Kidney (tissue), 14 donors: Measurements from ENCODE around the gene KCNQ1. TPM values are rescaled to one million over a fixed set of nuclear protein-coding genes. Genes with fewer than 3 reads are reported as not detected.

Source experiments
- DNase-seq, 5 donors: peaks; one replicate each; pipeline ENCODE4 v3.0.0-alpha.2; 2013 to 2020
- FAIRE-seq: peaks from 2 replicates; lab custom pipeline; 2012; peaks lifted over from hg19 to GRCh38; lab: Jason Lieb, UNC
- H3K27ac ChIP-seq, 2 donors: one replicate each; pipeline ENCODE4 v1.7.0; 2013; ENCODE audit warnings: low read depth in 2 of 2, low read length in 2 of 2, inconsistent platforms in 1 of 2
- H3K27me3 ChIP-seq: one replicate; pipeline ENCODE4 v1.7.1; 2013; ENCODE audit warnings: low read length, inconsistent platforms; ENCODE audit not compliant: control insufficient read depth, insufficient read depth
- H3K36me3 ChIP-seq, 3 donors: one replicate each; pipeline versions ENCODE4 v1.7.0 to v1.7.1; 2013; ENCODE audit warnings: low read length in 3 of 3, control low read depth in 1 of 3, inconsistent platforms in 1 of 3; ENCODE audit not compliant: insufficient read depth in 3 of 3, control insufficient read depth in 2 of 3
- H3K4me1 ChIP-seq, 3 donors: one replicate each; pipeline versions ENCODE4 v1.7.0 to v1.7.1; 2013; ENCODE audit warnings: low read length in 3 of 3, inconsistent platforms in 1 of 3, low read depth in 1 of 3; ENCODE audit not compliant: control insufficient read depth in 2 of 3, insufficient read depth in 2 of 3
- H3K4me3 ChIP-seq, 3 donors: one replicate each; pipeline versions ENCODE4 v1.7.0 to v1.8.1; 2013; ENCODE audit warnings: low read length in 3 of 3, control low read depth in 1 of 3, inconsistent platforms in 1 of 3
- H3K9ac ChIP-seq, 3 donors: one replicate each; pipeline versions ENCODE4 v1.7.0 to v1.7.1; 2013; ENCODE audit warnings: low read length in 3 of 3, control low read depth in 1 of 3, inconsistent platforms in 1 of 3
- H3K9me3 ChIP-seq, 3 donors: one replicate each; pipeline versions ENCODE4 v1.7.0 to v1.7.1; 2013; ENCODE audit warnings: low read length in 3 of 3, control low read depth in 1 of 3, inconsistent platforms in 1 of 3; ENCODE audit not compliant: control insufficient read depth in 2 of 3, insufficient read depth in 1 of 3
- CTCF ChIP-seq: IDR thresholded peaks from 3 replicates; pipeline ENCODE4 v1.5.1; 2012; ENCODE audit warnings: mild to moderate bottlenecking, moderate library complexity, borderline replicate concordance; ENCODE audit not compliant: insufficient read depth; ENCODE audit errors: extremely low read depth
- intact Hi-C: fragments of 100-400 bp; cut with DNase I; formaldehyde crosslinking; loops from one replicate; pipeline ENCODE4 v1.11.1; 2022
- polyA plus RNA-seq: library from polyadenylated mRNA; stranded (reverse); fragments of 350-450 nt; fragmentation: Illumina TruSeq; extraction: RNeasy Lipid Tissue Mini Kit (QIAGEN cat#74804); gene quantifications from one replicate; pipeline ENCODE4 v1.2.3, GENCODE V29; 2014; ENCODE audit warnings: low read depth, low replicate concordance; ENCODE audit not compliant: insufficient read depth
- total RNA-seq: library from RNA; stranded (reverse); fragmentation: NEBNext Ultra II Directional; extraction: Animal tissue kit (Norgen Biotek cat#: 25700); gene quantifications from one replicate; pipeline ENCODE4 v1.2.1, GENCODE V29; 2021
- donor health status: control.
- donor health status: control.
- donor health status: control.
- donor health status: control.
- donor health status: control.
- donor health status: DM: yes; HTN: yes; CAD: no.
- donor health status: Normal renal cell carcinoma (clear cell type).

KCNQ1 gene
- total and polyA plus RNA-seq, 2 donors from 2014 or later = 45.5 to 49.4 TPM

DNA sequence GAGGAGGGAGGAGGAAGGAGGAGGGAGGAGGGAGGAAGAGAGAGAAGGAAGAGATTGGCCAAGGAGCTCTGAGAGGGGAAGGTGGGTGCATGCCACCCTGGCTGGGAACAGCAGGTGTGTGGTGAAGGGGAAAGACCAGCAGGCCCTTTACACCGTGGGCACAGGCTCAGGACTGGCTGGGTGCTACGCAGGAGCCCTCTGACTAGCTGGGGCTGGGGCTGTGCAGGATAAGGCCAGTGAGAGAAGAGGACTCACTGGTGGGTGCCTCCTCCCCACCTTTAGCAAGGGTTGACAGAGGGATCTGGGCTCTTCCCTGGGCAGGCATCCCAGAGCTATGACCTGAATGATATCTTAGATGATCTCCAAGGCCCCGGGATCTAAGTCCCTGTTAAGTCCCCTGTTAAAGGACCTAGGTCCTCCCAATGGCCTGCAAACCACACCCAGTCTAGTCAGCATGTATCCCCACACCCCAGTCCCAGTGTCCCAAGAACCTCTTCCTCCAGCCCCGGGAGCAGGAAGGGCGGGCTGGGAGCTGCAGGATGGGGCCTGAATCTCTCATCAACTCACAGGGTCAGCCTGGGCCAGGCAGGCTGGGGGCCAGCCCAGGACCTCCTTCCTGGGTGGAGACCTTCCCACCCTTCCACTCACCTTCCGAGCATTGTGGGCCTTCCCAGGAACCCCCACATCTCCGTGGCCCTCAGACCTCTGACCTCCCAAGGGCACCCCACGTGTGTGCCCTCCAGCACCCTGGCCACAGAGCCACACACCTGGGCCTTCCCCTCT lies 385.4 kb downstream of the KCNQ1 start:
- no peak for FAIRE-seq
- Histone ChIP-seq H3K27me3 (no peaks in the 10 kb centered on the region), H3K27ac (no peak overlapping the region), H3K36me3 (no peaks in the 10 kb centered on the region), H3K9ac (no peak overlapping the region), H3K9me3 (peaks cover 0 to 12% (median 0%) of the 10 kb centered on the region in 3 donors), H3K4me3 (no peak overlapping the region), H3K4me1 (peaks cover 0 to 13% (median 0%) of the 10 kb centered on the region in 3 donors)
- intact Hi-C loops = no loop called here
- no peak for TF ChIP-seq CTCF
- peak in 1 of 5 donors; percentile 62 for DNase-seq

DNA sequence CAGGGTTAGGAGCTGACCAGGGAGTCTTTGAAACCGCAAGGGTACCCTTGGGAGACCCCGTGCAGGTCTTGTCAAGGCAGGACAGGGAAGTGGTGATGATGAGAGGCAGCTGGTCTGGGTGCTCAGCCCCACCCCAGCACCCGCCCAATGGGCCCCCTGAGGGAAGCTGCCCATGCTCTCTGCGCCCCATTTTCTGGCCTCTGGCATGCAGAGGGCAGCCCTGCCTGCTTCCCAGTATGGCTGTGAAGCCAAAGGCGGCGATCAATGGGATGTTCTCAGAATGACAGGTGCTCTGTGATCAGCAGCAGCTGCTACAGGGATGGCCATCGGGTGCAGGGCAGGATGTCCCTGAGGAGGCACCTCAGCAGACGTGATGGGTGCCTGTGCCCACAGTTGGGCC lies 386.1 kb downstream of the KCNQ1 start:
- intact Hi-C loops = no loop called here
- no peaks in the 10 kb centered on the region for H3K36me3 ChIP-seq
- H3K4me1 ChIP-seq = peaks cover 0 to 8% (median 0%) of the 10 kb centered on the region in 3 donors
- H3K27ac ChIP-seq = no peak overlapping the region
- no peaks in the 10 kb centered on the region for H3K27me3 ChIP-seq
- H3K9ac ChIP-seq = no peak overlapping the region
- peaks cover 0 to 12% (median 0%) of the 10 kb centered on the region in 3 donors for H3K9me3 ChIP-seq
- H3K4me3 ChIP-seq = no peak overlapping the region
- DNase-seq = peak in 1 of 5 donors; percentile 55
- FAIRE-seq = no peak
- TF ChIP-seq CTCF = no peak

DNA sequence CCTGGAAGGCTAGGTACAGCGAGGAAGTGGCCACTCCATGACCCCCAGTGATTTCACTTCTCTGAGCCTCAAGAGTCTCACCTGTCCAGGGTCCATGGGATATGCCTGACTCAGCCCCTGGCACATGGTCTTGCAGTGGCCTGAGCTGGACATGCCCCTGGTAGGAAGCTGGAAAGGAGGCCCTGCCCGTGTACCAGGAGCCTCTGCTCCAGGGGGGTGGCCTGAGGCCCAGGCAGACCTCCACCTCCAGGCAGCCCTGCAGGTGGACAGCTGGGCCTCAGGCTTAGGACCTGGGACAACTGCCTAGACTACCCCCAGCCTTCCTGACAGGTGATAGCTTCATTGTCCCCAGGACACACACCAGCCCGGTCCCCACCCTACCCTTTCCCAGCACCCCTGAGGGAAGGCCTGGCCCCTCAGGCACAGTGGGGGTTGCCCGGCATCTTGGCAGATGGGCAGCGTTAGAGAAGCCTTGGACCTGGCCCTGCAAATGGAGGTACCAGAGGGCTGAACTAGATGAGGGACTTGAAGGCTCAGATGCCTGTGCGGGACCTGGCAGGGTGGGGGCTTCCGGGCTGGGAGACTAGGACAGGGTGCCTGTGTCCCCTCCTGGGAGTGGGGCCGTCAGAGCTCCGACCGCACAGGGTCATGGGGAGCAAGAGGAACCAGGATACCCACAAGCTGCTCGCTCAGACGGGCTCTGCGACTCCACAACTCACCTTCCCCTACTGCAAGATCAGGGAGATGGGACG lies 387.1 kb downstream of the KCNQ1 start:
- intact Hi-C loops = no loop called here
- Histone ChIP-seq H3K27me3 (no peaks in the 10 kb centered on the region), H3K4me1 (peaks cover 0 to 4% (median 0%) of the 10 kb centered on the region in 3 donors), H3K9ac (no peak overlapping the region), H3K4me3 (no peak overlapping the region), H3K36me3 (no peaks in the 10 kb centered on the region), H3K27ac (no peak overlapping the region), H3K9me3 (peaks cover 0 to 12% (median 0%) of the 10 kb centered on the region in 3 donors)
- DNase-seq (peak in 1 of 5 donors; percentile 51), FAIRE-seq (no peak)
- no peak for TF ChIP-seq CTCF
